HepG2 (cell line): ENCODE results near the gene SFXN5. TPM values are rescaled to one million over a fixed set of nuclear protein-coding genes. Genes with fewer than 3 reads are reported as not detected.

ENCODE experiments used
- FOXA1 ChIP-seq, 2 experiments: fragments of 450-650 bp in 1 of 2; sonication (generic) in 1 of 2; formaldehyde crosslinking in 1 of 2; IDR thresholded peaks; 2 replicates each; pipeline versions ENCODE4 v1.4.0 to v1.6.1; 2016 to 2020; ENCODE audit warnings: missing genetic modification reagents in 1 of 2
- NR2F1 ChIP-seq, 2 experiments: fragments of 450-650 bp in 1 of 2; formaldehyde crosslinking in 1 of 2; IDR thresholded peaks; 2 replicates each; pipeline versions ENCODE4 v1.5.0 to v1.6.1; 2016 to 2020; ENCODE audit warnings: mild to moderate bottlenecking in 1 of 2, missing compliant biosample characterization in 1 of 2, missing genetic modification reagents in 1 of 2, moderate library complexity in 1 of 2
- PAF1 ChIP-seq: IDR thresholded peaks from 2 replicates; pipeline ENCODE4 v1.6.1; 2016; ENCODE audit warnings: missing genetic modification reagents, missing compliant biosample characterization
- RBM22 ChIP-seq: fragments of 200-400 bp; formaldehyde crosslinking; optimal IDR thresholded peaks from 2 replicates; pipeline ENCODE3; 2017; ENCODE audit warnings: mild to moderate bottlenecking, low read length, moderate library complexity
- RBM39 ChIP-seq: fragments of 200-400 bp; formaldehyde crosslinking; IDR thresholded peaks from one replicate; pipeline ENCODE4 v1.6.1; 2018; ENCODE audit warnings: antibody characterized with exemption, mild to moderate bottlenecking, low read depth, low read length; ENCODE audit not compliant: poor library complexity, severe bottlenecking
- SSRP1 ChIP-seq: IDR thresholded peaks from 2 replicates; pipeline ENCODE4 v1.6.1; 2016; ENCODE audit warnings: control low read depth
- TRIM24 ChIP-seq: sonication (generic); formaldehyde crosslinking; IDR thresholded peaks from 2 replicates; pipeline ENCODE4 v1.8.0; 2022; ENCODE audit warnings: mild to moderate bottlenecking, missing genetic modification reagents
- ZNF451 ChIP-seq: sonication (generic); formaldehyde crosslinking; IDR thresholded peaks from 2 replicates; pipeline ENCODE4 v1.5.0; 2020; ENCODE audit warnings: mild to moderate bottlenecking, missing genetic modification reagents
- ZNF777 ChIP-seq: sonication (generic); formaldehyde crosslinking; IDR thresholded peaks from 2 replicates; pipeline ENCODE4 v1.4.0; 2020; ENCODE audit warnings: missing genetic modification reagents
- ZNF879 ChIP-seq: sonication (generic); formaldehyde crosslinking; IDR thresholded peaks from 2 replicates; pipeline ENCODE4 v1.8.1; 2023; ENCODE audit warnings: missing genetic modification reagents
- polyA plus RNA-seq, 8 experiments: library from polyadenylated mRNA; depleted of rRNA in 3 of 8; stranded (reverse) in 7 of 8; unstranded in 1 of 8; fragments of >200 nt; fragmentation: Illumina TruSeq in 4 of 8; extraction: Trizol in 4 of 8; gene quantifications; 2 replicates each; pipeline versions ENCODE4 v1.2.1 to v1.2.3, GENCODE V29; 2011 to 2016; ENCODE audit warnings: low read depth in 4 of 8, missing spikeins in 1 of 8, mixed read lengths in 1 of 8; ENCODE audit not compliant: insufficient read depth in 1 of 8
- total RNA-seq, 5 experiments: library from RNA; depleted of rRNA; stranded (reverse); fragments of >200 nt; fragmentation: Illumina TruSeq; extraction: Trizol; gene quantifications; 2 replicates each; pipeline ENCODE4 v1.2.3, GENCODE V29; 2016; ENCODE audit warnings: low read depth in 1 of 5
- TF ChIP-seq, protein P1 (sequence below): sonication (generic); formaldehyde crosslinking; IDR thresholded peaks from 2 replicates; pipeline ENCODE4 v1.4.0; 2020; ENCODE audit warnings: missing genetic modification reagents
- TF ChIP-seq, protein P2 (sequence below): sonication (generic); formaldehyde crosslinking; conservative IDR thresholded peaks from 2 replicates; pipeline ENCODE4 v1.8.0; 2022; ENCODE audit warnings: low read depth, missing genetic modification reagents
- TF ChIP-seq, protein P3 (sequence below): sonication (generic); formaldehyde crosslinking; IDR thresholded peaks from 2 replicates; pipeline ENCODE4 v1.8.1; 2022; ENCODE audit warnings: low read depth, mild to moderate bottlenecking, missing genetic modification reagents
- TF ChIP-seq, protein P4 (sequence below): sonication (generic); formaldehyde crosslinking; IDR thresholded peaks from 2 replicates; pipeline ENCODE4 v1.4.0; 2020; ENCODE audit warnings: low read depth, mild to moderate bottlenecking, missing genetic modification reagents
- TF ChIP-seq, protein P5 (sequence below): sonication (generic); formaldehyde crosslinking; IDR thresholded peaks from 2 replicates; pipeline ENCODE4 v1.9.0; 2021; ENCODE audit warnings: missing genetic modification reagents, borderline replicate concordance

The SFXN5 gene
- total and polyA plus RNA-seq, 2 of the 13 experiments (the other 11 are each of a cell fraction or from before 2014, with no cell fraction given) = 34.9 to 37.4 TPM

GRCh38 chr2:72915907-72916742 is 155.4 kb downstream of the SFXN5 start (continued):
- TF ChIP-seq RBM22 = no peak
- TF ChIP-seq ZNF777 (CRISPR knock-in tag) = peak; percentile 97
- no peak for TF ChIP-seq TRIM24 (CRISPR knock-in tag)
- TF ChIP-seq, protein P1, sequence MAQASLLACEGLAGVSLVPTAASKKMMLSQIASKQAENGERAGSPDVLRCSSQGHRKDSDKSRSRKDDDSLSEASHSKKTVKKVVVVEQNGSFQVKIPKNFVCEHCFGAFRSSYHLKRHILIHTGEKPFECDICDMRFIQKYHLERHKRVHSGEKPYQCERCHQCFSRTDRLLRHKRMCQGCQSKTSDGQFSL = no peak
- TF ChIP-seq PAF1 (CRISPR knock-in tag) = no peak
- TF ChIP-seq, protein P2, sequence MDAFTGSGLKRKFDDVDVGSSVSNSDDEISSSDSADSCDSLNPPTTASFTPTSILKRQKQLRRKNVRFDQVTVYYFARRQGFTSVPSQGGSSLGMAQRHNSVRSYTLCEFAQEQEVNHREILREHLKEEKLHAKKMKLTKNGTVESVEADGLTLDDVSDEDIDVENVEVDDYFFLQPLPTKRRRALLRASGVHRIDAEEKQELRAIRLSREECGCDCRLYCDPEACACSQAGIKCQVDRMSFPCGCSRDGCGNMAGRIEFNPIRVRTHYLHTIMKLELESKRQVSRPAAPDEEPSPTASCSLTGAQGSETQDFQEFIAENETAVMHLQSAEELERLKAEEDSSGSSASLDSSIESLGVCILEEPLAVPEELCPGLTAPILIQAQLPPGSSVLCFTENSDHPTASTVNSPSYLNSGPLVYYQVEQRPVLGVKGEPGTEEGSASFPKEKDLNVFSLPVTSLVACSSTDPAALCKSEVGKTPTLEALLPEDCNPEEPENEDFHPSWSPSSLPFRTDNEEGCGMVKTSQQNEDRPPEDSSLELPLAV = no peak
- no peak for TF ChIP-seq SSRP1 (CRISPR knock-in tag)
- TF ChIP-seq, protein P3, sequence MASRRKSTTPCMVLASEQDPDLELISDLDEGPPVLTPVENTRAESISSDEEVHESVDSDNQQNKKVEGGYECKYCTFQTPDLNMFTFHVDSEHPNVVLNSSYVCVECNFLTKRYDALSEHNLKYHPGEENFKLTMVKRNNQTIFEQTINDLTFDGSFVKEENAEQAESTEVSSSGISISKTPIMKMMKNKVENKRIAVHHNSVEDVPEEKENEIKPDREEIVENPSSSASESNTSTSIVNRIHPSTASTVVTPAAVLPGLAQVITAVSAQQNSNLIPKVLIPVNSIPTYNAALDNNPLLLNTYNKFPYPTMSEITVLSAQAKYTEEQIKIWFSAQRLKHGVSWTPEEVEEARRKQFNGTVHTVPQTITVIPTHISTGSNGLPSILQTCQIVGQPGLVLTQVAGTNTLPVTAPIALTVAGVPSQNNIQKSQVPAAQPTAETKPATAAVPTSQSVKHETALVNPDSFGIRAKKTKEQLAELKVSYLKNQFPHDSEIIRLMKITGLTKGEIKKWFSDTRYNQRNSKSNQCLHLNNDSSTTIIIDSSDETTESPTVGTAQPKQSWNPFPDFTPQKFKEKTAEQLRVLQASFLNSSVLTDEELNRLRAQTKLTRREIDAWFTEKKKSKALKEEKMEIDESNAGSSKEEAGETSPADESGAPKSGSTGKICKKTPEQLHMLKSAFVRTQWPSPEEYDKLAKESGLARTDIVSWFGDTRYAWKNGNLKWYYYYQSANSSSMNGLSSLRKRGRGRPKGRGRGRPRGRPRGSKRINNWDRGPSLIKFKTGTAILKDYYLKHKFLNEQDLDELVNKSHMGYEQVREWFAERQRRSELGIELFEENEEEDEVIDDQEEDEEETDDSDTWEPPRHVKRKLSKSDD (CRISPR knock-in tag) = peak; percentile 72; the same call in 1 of the 2 replicates
- TF ChIP-seq, protein P4, sequence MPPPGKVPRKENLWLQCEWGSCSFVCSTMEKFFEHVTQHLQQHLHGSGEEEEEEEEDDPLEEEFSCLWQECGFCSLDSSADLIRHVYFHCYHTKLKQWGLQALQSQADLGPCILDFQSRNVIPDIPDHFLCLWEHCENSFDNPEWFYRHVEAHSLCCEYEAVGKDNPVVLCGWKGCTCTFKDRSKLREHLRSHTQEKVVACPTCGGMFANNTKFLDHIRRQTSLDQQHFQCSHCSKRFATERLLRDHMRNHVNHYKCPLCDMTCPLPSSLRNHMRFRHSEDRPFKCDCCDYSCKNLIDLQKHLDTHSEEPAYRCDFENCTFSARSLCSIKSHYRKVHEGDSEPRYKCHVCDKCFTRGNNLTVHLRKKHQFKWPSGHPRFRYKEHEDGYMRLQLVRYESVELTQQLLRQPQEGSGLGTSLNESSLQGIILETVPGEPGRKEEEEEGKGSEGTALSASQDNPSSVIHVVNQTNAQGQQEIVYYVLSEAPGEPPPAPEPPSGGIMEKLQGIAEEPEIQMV = no peak
- no peak for TF ChIP-seq FOXA1 (IDR thresholded peaks at IDR 0.05)
- no peak for TF ChIP-seq FOXA1 (CRISPR knock-in tag; IDR thresholded peaks at IDR 0.05)
- no peak for TF ChIP-seq NR2F1 (CRISPR knock-in tag; IDR thresholded peaks at IDR 0.05)
- TF ChIP-seq, protein P5, sequence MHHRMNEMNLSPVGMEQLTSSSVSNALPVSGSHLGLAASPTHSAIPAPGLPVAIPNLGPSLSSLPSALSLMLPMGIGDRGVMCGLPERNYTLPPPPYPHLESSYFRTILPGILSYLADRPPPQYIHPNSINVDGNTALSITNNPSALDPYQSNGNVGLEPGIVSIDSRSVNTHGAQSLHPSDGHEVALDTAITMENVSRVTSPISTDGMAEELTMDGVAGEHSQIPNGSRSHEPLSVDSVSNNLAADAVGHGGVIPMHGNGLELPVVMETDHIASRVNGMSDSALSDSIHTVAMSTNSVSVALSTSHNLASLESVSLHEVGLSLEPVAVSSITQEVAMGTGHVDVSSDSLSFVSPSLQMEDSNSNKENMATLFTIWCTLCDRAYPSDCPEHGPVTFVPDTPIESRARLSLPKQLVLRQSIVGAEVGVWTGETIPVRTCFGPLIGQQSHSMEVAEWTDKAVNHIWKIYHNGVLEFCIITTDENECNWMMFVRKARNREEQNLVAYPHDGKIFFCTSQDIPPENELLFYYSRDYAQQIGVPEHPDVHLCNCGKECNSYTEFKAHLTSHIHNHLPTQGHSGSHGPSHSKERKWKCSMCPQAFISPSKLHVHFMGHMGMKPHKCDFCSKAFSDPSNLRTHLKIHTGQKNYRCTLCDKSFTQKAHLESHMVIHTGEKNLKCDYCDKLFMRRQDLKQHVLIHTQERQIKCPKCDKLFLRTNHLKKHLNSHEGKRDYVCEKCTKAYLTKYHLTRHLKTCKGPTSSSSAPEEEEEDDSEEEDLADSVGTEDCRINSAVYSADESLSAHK (CRISPR knock-in tag) = no peak
- peak; percentile 66 for TF ChIP-seq RBM39
- 0 out of 2 replicates have a peak, but pooled peaks have one; percentile 19 for TF ChIP-seq ZNF879 (CRISPR knock-in tag)
- TF ChIP-seq ZNF451 (CRISPR knock-in tag) = peak; percentile 84; the same call in 1 of the 2 replicates
